ENCODE results near the gene PTPRK. TPM values are rescaled to one million over a fixed set of nuclear protein-coding genes. Genes with fewer than 3 reads are reported as not detected.

The PTPRK gene
- polyA plus RNA-seq, 1 donor (not counting 4 experiments of a cell fraction or from before 2014, with no cell fraction given), result 52.7 TPM

GRCh38 chr6:128452713-128453112 lies 67.7 kb downstream of the PTPRK start:
- H2AFZ ChIP-seq (ENCODE audit: control insufficient read depth, low read length), result no peak overlapping the region
- H3K9me3 ChIP-seq (ENCODE audit: control insufficient read depth, low read depth, low read length), result no peaks in the 10 kb centered on the region
- no peaks in the 10 kb centered on the region for H3K36me3 ChIP-seq (ENCODE audit: control insufficient read depth in 2 of 2, extremely low read depth in 1 of 2, insufficient read depth in 2 of 2, low read length in 2 of 2)
- no peak for FAIRE-seq
- dilution Hi-C loops (cut with MboI; ENCODE audit: extremely low pct_ligation_motif_present, low sequenced_read_pairs), result no loop called here
- H3K79me2 ChIP-seq (ENCODE audit: control insufficient read depth, insufficient read depth, low read length), result peaks cover 84% of the 10 kb centered on the region
- no peaks in the 10 kb centered on the region for H3K27me3 ChIP-seq (ENCODE audit: control insufficient read depth, extremely low read depth, insufficient read depth, low read length)
- TF ChIP-seq, protein P1, sequence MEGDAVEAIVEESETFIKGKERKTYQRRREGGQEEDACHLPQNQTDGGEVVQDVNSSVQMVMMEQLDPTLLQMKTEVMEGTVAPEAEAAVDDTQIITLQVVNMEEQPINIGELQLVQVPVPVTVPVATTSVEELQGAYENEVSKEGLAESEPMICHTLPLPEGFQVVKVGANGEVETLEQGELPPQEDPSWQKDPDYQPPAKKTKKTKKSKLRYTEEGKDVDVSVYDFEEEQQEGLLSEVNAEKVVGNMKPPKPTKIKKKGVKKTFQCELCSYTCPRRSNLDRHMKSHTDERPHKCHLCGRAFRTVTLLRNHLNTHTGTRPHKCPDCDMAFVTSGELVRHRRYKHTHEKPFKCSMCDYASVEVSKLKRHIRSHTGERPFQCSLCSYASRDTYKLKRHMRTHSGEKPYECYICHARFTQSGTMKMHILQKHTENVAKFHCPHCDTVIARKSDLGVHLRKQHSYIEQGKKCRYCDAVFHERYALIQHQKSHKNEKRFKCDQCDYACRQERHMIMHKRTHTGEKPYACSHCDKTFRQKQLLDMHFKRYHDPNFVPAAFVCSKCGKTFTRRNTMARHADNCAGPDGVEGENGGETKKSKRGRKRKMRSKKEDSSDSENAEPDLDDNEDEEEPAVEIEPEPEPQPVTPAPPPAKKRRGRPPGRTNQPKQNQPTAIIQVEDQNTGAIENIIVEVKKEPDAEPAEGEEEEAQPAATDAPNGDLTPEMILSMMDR (optimal IDR thresholded peaks at IDR 0.05 in 1 of 3, IDR thresholded peaks at IDR 0.05 in 1 of 3, conservative IDR thresholded peaks at IDR 0.05 in 1 of 3; ENCODE audit: extremely low read depth in 1 of 3, insufficient read depth in 2 of 3, low read length in 3 of 3), result no peak
- TF ChIP-seq EZH2 (IDR thresholded peaks at IDR 0.05; ENCODE audit: low read length), result no peak
- no peak overlapping the region for H3K9ac ChIP-seq (ENCODE audit: control insufficient read depth, extremely low read depth, insufficient read depth, low read length)
- DNase-seq (ENCODE audit: low read depth, low spot score), result no peak
- H3K4me1 ChIP-seq (ENCODE audit: control insufficient read depth, extremely low read depth, insufficient read depth, low read length), result no peaks in the 10 kb centered on the region
- no peaks in the 10 kb centered on the region for H4K20me1 ChIP-seq (ENCODE audit: control insufficient read depth, extremely low read depth, insufficient read depth, low read length)
- no peak overlapping the region for H3K4me3 ChIP-seq (ENCODE audit: control insufficient read depth in 2 of 3, extremely low read depth in 1 of 3, insufficient read depth in 2 of 3, low read depth in 1 of 3, low read length in 3 of 3)
- no peaks in the 10 kb centered on the region for H3K9me1 ChIP-seq (ENCODE audit: control insufficient read depth, extremely low read depth, insufficient read depth, low read length)
- H3K4me2 ChIP-seq (ENCODE audit: control insufficient read depth, extremely low read depth, insufficient read depth, low read depth, low read length), result no peak overlapping the region
- no peak overlapping the region for H3K27ac ChIP-seq (ENCODE audit: control insufficient read depth, insufficient read depth, low read length)

DNA sequence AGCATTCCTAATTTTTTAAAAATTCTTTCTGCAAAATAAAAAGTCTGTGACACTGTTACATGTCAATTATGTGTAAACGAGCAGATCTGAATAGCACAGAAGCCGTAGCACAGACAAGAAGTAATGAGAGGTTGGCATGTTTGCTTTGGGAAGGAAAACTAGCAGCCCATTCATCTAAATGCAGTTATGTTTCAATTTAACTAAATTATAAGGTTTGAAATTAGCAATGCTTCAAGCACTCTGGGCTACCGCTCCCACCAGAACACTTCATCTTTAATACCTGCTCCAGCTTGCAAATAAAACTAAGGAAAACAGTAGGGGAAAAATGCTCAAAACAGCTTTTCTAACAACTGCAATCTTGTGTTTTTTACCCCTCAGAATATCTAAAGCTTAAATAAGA lies 73.9 kb downstream of the PTPRK start:
- Histone ChIP-seq H3K36me3 (ENCODE audit: control insufficient read depth in 2 of 2, extremely low read depth in 1 of 2, insufficient read depth in 2 of 2, low read length in 2 of 2) (no peaks in the 10 kb centered on the region), H3K79me2 (ENCODE audit: control insufficient read depth, insufficient read depth, low read length) (peaks cover 75% of the 10 kb centered on the region), H3K27me3 (ENCODE audit: control insufficient read depth, extremely low read depth, insufficient read depth, low read length) (no peaks in the 10 kb centered on the region), H3K9me3 (ENCODE audit: control insufficient read depth, low read depth, low read length) (no peaks in the 10 kb centered on the region), H3K9ac (ENCODE audit: control insufficient read depth, extremely low read depth, insufficient read depth, low read length) (no peak overlapping the region), H3K4me1 (ENCODE audit: control insufficient read depth, extremely low read depth, insufficient read depth, low read length) (peaks cover 9% of the 10 kb centered on the region), H3K27ac (ENCODE audit: control insufficient read depth, insufficient read depth, low read length) (no peak overlapping the region), H4K20me1 (ENCODE audit: control insufficient read depth, extremely low read depth, insufficient read depth, low read length) (peaks cover 4% of the 10 kb centered on the region), H3K4me2 (ENCODE audit: control insufficient read depth, extremely low read depth, insufficient read depth, low read depth, low read length) (no peak overlapping the region), H3K4me3 (ENCODE audit: control insufficient read depth in 2 of 3, extremely low read depth in 1 of 3, insufficient read depth in 2 of 3, low read depth in 1 of 3, low read length in 3 of 3) (no peak overlapping the region), H3K9me1 (ENCODE audit: control insufficient read depth, extremely low read depth, insufficient read depth, low read length) (peaks cover 2% of the 10 kb centered on the region), H2AFZ (ENCODE audit: control insufficient read depth, low read length) (no peak overlapping the region)
- TF ChIP-seq, protein P1 (optimal IDR thresholded peaks at IDR 0.05 in 1 of 3, IDR thresholded peaks at IDR 0.05 in 1 of 3, conservative IDR thresholded peaks at IDR 0.05 in 1 of 3; ENCODE audit: extremely low read depth in 1 of 3, insufficient read depth in 2 of 3, low read length in 3 of 3), result no peak
- TF ChIP-seq EZH2 (IDR thresholded peaks at IDR 0.05; ENCODE audit: low read length), result no peak
- DNase-seq (ENCODE audit: low read depth, low spot score), result no peak
- dilution Hi-C loops (cut with MboI; ENCODE audit: extremely low pct_ligation_motif_present, low sequenced_read_pairs), result no loop called here
- no peak for FAIRE-seq

Measured in keratinocyte (primary cell).